Activated effector memory CD4-positive, alpha-beta T cell treated with Interleukin-2 at 50 U/mL for 16 hours (primary cell): ENCODE data around the gene DST.

ENCODE experiments used
- DNase-seq: peaks from one replicate; pipeline ENCODE4 v3.0.0-alpha.2; 2020

DST gene

DNA sequence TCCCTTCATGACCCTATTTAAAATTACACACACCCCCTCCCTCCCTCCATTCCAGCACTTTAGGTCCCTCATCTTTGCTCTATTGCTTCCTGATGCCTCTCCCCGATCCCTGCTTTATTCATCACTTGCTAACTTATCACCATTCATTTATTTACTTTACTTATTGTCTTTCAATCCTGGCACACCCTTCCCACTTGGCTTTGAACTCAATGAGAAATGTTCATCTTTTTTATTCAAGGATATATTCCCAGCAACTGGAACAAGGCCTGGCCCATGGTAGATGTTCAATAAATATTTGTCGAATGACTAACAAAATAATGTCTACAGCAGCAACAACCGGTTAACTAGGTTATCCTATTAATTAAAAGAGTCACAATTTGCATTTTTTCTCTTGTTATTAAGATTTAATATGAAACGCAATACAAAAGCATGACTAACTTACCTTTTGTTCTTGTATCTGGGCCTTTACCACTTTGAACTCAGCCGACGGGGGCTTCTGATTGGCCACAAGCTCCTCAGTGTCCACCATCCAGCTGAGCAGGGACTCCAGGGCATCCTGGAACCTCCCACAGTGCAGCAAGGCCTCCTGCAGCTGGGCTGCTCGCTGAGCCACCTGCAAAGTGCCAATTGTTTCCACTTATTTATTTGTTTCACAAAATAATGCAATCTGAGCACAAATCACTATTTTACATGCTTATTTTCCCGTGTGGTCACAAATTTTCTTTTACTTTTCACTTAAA, 107.8 kb downstream of the DST start:
- DNase-seq = no peak

DNA sequence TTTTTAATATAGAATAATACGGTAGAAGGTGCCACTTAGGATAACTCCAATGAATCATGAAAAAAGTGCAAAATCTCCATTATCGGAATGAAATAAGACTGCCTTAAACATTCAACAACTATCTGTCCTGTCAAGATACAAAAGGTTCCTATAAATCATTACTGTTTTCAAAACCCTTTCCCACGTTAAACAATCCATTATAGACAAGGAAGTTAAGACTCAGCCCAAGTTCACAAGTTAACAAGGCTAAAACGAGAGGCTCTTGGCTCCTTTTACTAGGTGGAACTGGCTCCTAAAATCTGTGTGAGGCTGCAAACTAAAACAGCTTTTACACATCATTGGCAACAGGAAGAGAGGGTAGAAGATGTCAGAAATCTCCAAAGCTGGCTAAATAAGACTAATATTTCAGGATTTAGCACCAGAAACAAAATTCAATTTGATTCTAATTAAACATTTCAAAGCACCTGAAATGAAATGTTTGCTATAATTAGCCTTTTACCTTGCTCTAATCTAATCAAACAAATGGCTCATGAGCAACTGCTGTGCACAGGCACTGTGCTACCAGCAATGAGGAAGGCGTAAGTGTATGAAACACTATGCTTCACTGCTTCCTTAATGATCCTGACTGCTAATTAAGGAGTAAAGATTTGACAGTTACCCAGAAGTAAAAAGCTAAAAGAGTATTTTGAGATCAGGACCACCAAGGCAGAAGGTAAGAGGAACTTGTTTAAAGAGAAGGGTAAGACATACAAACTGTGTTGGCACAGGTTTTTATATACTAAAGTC, 109.7 kb downstream of the DST start:
- no peak for DNase-seq

- DNase-seq = no peak
These were observed 110.7 kb downstream of the DST start for GRCh38 chr6:56531839-56532595.

- DNase-seq = no peak
These were observed 113.0 kb downstream of the DST start for GRCh38 chr6:56529594-56530191.

- DNase-seq = no peak
These were observed 114.3 kb downstream of the DST start for GRCh38 chr6:56528412-56528841.

DNA sequence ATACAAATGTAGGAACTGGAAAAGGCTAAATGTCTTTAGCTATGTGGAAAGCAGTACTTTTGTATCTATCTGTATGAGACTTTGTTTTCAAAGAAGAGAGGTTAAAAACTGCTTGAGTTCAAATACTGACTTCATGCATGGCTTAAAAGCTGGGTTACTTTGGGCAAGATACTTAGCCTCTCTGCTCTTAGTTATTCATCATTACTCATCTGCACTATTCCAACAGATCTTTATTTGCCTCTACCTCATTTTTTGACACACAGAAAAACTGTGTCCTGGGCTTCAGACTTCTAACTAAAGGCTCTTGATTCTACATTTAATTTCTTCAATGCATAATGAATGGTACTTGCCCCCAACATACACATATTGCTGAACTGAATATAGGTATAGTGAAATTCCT, 114.8 kb downstream of the DST start:
- no peak for DNase-seq

DNA sequence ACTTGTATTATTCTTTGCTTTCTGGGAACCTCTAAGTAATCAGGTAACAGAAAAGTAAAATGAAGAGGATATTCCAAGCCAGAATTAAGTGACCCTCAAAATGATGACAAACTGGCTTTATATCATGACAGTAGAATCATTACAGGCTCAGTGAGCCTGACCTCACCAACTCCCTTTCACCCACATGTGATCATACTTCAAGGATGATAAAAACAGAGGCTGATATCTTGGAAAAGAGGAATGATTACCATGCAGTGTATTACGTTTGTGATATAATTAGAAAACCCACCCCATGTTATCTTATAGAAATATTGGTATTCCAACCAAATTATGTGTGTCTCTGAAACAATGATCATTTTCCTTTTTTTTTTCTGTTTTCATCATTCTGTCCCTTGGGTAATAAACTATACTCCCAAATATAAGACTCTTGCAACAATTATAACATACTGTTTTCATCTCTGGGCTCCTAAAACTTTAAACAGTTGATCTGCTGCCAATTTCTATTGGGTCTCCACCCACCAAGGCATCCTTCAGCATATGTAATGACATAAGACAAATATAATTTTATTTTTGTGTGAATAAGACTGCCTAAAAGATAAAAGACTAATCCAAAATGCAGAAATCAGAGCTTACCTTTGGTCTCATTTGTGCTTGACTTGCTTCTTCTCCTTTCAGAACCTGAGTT, 115.7 kb downstream of the DST start:
- no peak for DNase-seq

DNA sequence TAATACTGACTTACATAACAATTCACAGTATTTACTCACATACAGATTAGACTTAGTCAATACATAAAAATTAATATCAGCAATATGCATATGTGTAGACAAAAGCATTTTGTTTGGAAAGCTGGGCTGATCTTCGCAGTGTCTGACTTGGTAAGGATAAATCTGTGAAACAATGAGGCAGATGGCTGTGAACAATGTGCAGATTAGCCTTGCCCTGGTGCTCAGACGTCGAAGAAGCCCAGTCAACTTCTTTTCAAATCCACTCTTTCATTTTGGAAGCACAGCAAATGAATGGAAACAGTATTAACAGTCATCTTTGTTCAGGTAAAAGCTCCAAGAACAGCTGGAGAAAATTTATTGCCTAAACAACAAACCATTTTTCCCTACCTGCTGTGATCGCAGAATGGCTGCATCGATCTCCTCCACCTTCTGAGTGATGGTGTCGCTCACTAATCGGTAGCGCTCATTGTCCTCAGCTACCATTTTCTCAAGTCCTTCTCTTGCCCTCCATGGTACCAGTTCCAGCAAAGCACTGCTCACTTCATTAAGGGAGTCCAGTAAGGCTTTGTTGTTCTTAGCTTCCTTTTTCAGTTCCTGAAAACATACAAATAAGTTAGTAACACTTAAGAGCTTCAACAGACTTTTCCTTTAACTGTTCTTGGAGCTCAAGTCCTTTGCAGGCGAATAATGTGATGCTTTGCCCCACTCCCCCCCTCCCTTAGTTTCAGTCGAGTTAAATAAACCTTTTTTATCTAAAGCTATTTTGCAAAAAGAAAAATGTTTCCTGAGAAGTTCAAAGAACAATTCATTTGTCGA, 116.5 kb downstream of the DST start:
- no peak for DNase-seq

DNA sequence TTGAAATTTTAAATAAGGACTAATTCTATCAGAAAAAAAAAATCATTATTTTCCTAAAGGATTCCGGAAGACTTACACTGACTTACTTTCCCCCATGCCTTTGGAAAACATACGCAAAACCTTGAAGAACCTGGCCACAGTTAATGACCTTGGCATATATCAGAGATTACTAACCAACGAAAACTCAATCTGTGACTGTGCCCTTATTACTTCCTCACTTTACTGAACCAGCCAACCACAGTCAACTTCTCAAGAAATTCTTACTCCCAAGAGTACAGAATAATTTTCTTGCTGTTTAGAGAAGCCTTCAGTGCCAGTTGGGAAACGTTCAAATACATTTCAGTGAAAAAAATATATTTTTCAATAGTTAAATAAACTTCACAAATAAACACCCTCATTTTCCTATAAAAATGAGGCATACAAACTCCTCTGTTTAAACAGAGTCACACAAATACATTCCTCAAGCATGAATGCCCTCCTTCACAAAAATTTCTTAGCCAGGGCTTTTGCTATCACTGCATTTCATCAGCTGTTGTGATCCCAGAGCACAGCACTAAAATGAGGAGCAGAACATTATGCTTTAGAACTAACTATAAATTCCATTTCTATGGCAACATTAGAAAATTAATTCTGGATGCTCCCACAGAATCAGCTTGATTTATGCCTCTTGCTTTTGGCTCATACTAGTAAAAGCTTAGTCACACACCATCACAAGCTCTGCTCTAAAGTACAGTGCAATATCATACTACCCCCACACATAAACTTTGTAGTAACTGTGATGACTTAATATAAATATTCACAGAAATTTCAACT, 117.6 kb downstream of the DST start:
- no peak for DNase-seq

DNA sequence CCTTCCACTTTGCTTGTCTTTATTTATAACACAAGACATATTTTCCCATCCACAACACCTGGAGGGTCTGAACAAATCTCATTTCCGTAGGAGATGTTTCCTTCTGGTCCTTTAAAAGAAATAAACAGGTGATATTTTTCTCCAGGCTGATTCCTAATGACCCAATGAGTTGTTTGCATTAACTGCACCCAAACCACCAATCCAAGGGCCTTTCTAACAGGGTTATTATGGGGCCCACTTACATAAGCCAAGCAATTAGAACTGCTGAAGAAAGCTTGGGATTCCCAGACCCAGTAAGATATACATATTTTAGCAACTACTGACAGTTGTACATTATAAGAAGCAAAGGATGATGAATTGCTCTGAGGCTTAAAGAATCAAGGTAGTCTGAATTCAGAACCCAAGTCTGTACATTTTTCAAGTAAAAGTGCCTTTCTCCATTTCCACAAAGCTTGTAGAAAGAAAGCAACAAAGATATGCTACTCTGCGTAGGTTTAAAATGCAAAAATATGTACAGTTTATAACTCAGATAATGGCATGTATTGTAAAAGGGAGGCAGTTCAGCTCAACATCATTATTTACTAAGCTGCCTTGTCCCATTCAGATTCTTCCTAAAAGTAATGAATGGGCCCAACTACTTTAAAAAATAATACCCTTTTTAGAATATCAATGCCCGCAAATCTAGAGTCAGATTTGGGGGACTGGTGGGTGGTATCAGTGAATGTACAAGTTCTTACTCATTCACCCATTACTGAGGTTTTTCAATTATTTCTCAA, 120.0 kb downstream of the DST start:
- DNase-seq = no peak

- no peak for DNase-seq
These were observed 120.7 kb downstream of the DST start for GRCh38 chr6:56521976-56522375.

DNA sequence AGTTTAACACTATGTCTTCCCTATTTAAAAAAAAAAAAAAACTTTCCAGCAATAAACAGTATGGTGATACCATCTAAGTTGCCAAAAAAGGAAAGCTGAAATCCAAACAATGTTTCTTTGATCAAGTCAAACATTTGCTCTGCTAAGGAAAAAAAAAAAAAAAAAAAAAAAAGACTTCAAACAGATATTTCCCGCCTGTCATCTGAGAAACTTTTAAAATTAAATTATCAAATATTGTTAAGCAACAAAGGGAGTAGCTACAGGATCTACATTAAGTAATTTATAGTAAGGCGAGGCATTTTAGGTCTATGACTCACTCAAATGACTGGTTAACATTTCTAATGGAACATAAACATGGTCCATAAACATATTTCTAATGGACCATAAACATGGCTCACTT, 121.2 kb downstream of the DST start:
- no peak for DNase-seq

GRCh38 chr6:56520218-56520617, 122.5 kb downstream of the DST start:
- no peak for DNase-seq

- DNase-seq = no peak
These were observed 123.5 kb downstream of the DST start for GRCh38 chr6:56518995-56519767.

DNA sequence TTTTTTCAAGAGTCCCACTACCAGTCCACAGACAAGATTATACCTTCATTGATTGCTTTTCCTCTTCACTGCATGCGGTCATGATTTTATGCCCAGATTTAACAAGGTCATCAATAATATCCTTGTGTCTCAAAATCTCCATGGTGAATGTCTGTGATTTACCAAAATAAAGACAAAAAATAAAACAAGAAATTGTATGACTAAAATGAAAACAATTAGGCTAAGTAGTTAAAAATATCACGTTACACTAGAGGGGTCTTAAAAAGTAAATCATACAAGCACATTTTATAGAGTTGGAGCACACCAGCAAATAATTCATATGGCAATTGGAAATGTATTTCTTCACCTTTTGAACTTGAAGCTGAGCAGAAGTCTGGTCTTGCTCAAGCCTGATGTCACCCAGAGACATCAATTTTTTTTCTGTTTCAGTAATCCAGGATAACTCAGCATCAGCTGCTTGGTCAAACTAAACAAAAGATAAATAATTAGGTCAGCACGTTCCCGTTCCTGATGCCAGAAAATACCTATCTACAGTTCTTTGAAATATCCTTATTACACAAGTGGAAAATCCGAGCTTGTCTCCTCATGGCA, 125.4 kb downstream of the DST start:
- no peak for DNase-seq

DNA sequence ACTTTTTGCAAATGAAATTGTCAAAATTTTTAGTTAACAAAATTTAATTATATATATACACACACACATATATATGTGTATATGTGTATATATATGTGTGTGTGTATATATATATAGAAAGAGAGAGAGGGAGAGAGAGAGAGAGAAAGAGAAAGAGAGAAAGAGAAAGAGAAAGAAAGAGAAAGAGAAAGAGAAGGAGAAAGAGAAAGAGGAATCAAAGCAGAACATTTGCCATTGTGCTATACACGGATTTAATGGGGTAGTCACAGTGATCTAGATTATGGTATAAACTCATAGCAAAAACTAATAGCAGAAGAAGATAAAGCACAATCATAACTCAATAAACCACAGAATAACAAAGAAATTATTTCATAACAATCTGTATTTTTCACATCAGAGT, 126.7 kb downstream of the DST start:
- no peak for DNase-seq

- no peak for DNase-seq
These were observed 127.4 kb downstream of the DST start for GRCh38 chr6:56515081-56515905.

- DNase-seq = no peak
These were observed 128.3 kb downstream of the DST start for GRCh38 chr6:56514395-56514794.
